Activated CD4-positive, CD25-positive, alpha-beta regulatory T cell treated with anti-CD3 and anti-CD28 coated beads, Interleukin-2, amount 50 U/mL, for 24 hours (primary cell): ENCODE data around the gene CEP250.

Experiments
- ATAC-seq, 2 donors: fragments of 150-1000 bp; cut with Tn5 transposase; one replicate each; pipeline ENCODE4 v1.10.0; 2021; ENCODE audit warnings: mild to moderate bottlenecking in 1 of 2, moderate library complexity in 1 of 2

Gene CEP250

GRCh38 chr20:35458388-35458787 is 3.0 kb downstream of the CEP250 start:
- ATAC-seq: no peak

GRCh38 chr20:35461620-35462019 is 6.2 kb downstream of the CEP250 start:
- no peak for ATAC-seq

GRCh38 chr20:35462351-35462750 is 7.0 kb downstream of the CEP250 start:
- no peak for ATAC-seq

GRCh38 chr20:35463455-35464300 is 8.3 kb downstream of the CEP250 start:
- ATAC-seq: peak; percentile 86 to 89

- no peak for ATAC-seq
Observed at GRCh38 chr20:35465976-35466375, 10.6 kb downstream of the CEP250 start.

DNA sequence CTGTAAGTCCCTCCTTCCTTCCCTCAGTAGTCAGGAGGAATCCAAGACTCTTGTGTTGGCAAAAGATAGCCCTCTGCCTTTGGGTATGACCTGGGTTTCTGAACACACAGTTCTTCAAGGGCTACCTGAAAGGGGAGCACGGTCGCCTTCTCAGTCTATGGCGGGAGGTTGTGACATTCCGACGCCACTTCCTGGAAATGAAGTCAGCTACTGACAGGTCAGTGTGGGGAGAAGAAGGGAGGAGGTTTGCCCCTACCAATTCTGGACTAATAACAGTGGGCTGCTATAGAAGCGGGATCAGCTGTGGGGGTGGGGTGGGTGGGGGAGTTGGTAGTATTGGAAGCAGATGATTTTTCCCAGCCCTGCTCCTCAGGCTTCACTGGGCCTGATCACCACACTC is 11.5 kb downstream of the CEP250 start:
- ATAC-seq: no peak

GRCh38 chr20:35467339-35468224 is 12.2 kb downstream of the CEP250 start:
- ATAC-seq: no peak

GRCh38 chr20:35468671-35469334 is 13.4 kb downstream of the CEP250 start:
- no peak for ATAC-seq

GRCh38 chr20:35472209-35472608 is 16.8 kb downstream of the CEP250 start:
- ATAC-seq: no peak

GRCh38 chr20:35473684-35474083 is 18.3 kb downstream of the CEP250 start:
- ATAC-seq: no peak

DNA sequence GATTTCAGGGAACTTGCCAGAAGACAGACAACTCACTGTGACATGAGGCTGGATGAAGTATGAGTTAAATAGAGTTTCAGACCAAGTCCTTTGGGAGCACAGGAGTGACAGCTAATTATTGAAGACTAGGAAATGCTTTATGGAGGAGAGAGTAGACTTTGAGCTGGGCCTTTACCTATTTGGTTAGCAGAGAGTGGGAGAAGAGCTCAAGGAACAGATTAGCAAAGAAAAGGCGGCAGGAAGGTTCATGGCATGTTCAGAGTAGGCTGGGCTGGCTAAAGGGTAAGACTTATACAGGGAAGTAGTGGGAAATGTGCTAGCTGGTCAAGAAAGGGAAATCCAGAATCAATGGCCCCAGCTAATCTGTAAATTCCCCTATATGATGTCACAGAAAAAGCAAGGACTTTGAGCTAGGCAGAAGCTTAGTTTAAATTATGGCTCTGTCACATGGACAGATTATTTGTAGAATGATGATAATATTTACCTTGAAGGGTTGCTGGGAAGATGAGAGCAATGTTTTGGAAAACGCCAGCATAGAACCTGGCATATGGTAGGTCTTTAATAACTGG is 19.0 kb downstream of the CEP250 start:
- ATAC-seq: no peak

GRCh38 chr20:35476288-35476687 is 20.9 kb downstream of the CEP250 start:
- ATAC-seq: no peak

DNA sequence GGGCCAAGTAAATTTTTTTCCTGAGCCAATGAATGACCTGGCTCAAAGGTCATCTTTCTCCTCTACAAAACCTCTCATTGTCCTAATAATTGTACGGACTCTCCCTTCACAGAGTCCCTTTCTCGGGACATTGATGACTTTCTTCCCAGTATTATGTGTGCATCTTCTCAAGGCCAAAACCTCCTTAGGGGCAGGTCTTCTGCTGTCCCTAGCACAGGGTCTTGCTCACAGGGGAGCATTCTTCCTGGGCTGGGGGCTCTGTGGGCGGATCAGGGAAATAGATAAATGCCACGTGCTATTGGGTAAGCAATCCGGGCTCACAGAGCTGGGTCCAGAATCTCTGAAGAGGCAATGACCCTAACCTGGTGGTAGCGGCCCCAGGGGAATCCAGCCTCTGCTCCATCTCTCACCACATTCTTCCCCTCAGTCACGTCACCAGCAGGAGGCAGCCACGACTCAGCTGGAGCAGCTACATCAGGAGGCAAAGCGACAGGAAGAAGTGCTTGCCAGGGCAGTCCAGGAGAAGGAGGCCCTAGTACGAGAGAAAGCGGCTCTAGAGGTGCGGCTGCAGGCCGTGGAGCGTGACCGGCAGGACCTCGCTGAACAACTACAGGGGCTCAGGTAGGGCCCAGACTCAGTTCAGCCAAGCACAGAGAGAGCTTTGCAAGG is 23.5 kb downstream of the CEP250 start:
- no peak for ATAC-seq

DNA sequence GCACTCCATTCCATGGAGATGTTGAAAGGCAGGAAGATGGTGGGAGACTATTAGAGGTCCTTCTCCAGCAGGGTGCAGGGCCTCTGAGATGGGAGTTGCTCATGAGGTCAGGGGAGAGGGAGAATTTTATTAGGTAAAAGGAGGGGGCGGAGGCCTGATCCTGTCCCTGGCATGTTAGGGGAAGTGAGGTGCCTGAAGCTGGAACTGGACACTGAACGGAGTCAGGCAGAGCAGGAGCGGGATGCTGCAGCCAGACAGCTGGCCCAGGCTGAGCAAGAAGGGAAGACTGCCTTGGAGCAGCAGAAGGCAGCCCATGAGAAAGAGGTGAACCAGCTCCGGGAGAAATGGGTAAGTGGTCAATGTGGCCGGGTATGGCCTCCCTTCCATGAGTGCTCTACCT is 24.4 kb downstream of the CEP250 start:
- ATAC-seq: no peak

GRCh38 chr20:35487479-35487878 is 32.1 kb downstream of the CEP250 start:
- no peak for ATAC-seq

DNA sequence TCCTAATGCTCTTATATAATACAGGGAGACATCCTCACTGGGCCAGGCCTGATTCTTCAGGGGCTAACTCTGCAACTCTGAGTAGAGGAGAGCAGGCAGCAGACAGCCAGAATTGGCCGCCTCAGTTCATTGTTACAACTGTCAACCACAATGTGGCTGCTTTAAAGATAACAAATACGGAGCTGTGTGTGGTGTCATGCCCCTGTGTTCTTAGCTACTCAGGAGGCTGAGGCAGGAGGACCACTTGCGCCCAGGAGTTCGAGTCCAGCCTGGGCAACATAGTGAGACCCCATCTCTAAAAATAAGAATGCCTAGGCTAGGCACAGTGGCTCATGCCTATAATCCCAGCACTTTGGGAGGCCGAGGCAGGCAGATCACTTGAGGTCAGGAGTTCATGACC is 34.3 kb downstream of the CEP250 start:
- no peak for ATAC-seq

- peak; percentile 97 to 98 for ATAC-seq
Observed at GRCh38 chr20:35490736-35491181, 35.4 kb downstream of the CEP250 start.

DNA sequence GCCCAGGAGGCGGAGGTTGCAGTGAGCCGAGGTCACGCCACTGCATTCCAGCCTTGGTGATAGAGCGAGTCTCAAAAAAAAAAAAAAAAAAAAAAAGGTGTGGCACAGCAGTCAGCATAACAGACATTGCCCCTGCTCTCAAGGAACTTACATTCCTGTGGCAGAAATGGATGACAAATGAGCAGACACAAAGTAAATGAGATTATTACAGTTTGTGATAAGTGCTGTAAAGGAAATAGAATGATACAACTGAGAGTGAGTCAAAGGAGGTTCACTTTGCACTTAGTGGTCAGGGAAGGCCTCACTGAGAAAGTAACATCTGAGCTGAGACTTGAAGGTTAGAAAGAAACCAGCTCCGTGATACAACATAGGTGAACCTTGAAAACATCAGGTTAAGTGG is 36.4 kb downstream of the CEP250 start:
- ATAC-seq: peak; percentile 62 to 67

DNA sequence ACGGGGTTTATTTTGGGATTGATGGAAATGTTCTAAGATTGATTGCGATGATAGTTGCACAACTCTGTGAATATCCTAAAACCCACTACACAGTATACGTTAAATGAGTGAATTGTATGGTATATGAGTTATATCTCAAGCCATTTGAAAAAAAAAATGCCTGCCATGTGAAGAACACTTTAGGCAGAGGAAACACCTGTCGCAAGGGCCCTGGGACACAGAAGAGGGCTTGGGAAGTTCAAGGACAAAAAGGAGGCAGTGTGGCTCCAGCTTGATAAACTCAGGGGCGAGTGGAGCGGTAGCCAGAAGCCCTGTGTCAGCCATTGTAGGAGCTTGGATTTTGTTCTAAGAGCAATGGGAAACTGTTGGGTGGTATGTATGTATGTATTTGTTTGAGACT is 37.0 kb downstream of the CEP250 start:
- ATAC-seq: no peak

- no peak for ATAC-seq
Observed at GRCh38 chr20:35496481-35496880, 41.1 kb downstream of the CEP250 start.

DNA sequence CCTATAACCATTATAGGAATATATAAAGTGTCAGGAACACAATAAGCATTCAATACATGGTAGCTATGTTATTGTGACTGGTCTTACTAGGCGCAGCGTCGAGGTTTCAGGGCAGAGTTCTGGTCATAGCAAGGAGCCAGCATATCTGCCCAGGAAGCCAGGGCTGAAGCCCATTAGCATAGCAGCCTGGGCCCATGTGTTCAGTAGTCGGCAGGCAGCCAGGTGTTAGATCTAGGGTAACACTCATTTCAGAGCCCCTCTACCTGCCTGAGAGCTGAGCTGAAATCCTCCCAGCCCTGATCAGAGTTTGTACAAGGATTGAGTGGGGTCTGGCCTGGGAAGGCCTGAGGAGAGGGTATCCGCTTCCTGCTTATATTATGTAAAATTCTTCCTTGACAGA is 41.9 kb downstream of the CEP250 start:
- ATAC-seq: no peak

DNA sequence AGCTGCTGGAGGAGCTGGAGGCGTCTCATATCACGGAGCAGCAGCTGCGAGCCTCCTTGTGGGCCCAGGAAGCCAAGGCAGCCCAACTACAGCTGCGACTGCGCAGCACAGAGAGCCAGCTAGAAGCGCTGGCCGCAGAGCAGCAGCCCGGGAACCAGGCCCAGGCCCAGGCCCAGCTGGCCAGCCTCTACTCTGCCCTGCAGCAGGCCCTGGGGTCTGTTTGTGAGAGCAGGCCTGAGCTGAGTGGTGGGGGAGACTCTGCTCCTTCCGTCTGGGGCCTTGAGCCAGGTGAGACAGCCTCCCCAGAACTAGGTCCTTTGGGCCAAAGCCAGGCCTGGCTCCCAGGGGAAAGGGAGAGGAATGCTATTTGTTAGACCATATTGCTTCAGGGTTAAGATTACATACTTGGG is 42.4 kb downstream of the CEP250 start:
- ATAC-seq: no peak
